K562 (cell line): ENCODE results near the gene TLNRD1. TPM values are rescaled to one million over a fixed set of nuclear protein-coding genes. Genes with fewer than 3 reads are reported as not detected.

Experiments
- ATF3 ChIP-seq, 2 experiments: fragments of 450-650 bp in 1 of 2; sonication (generic) in 1 of 2; formaldehyde crosslinking in 1 of 2; IDR thresholded peaks in 1 of 2; conservative IDR thresholded peaks in 1 of 2; 2 replicates each; pipeline versions ENCODE4 v1.6.1 to v1.8.1; 2016 to 2023; ENCODE audit warnings: mild to moderate bottlenecking in 2 of 2, moderate library complexity in 2 of 2, inconsistent platforms in 1 of 2, missing genetic modification reagents in 1 of 2
- CREB3 ChIP-seq: fragments of 450-650 bp; conservative IDR thresholded peaks from 2 replicates; pipeline ENCODE4 v1.6.1; 2016; ENCODE audit warnings: missing genetic modification characterization, low read depth, mild to moderate bottlenecking, missing compliant biosample characterization, moderate library complexity
- E2F1 ChIP-seq: sonication (generic); formaldehyde crosslinking; IDR thresholded peaks from 2 replicates; pipeline ENCODE4 v1.8.1; 2023; ENCODE audit warnings: mild to moderate bottlenecking, missing genetic modification reagents, moderate library complexity
- FIP1L1 ChIP-seq: fragments of 200-400 bp; formaldehyde crosslinking; IDR thresholded peaks from 2 replicates; pipeline ENCODE4 v1.6.1; 2018; ENCODE audit warnings: mild to moderate bottlenecking, low read depth, low read length; ENCODE audit not compliant: poor library complexity, severe bottlenecking
- GTF2E2 ChIP-seq: fragments of 200-800 bp; sonication (Bioruptor generic); IDR thresholded peaks from 2 replicates; pipeline ENCODE4 v1.6.1; 2016; ENCODE audit warnings: missing genetic modification characterization, missing compliant biosample characterization
- HES1 ChIP-seq: fragments of 450-650 bp; IDR thresholded peaks from 2 replicates; pipeline ENCODE4 v1.6.1; 2016; ENCODE audit warnings: low read depth, mild to moderate bottlenecking, moderate library complexity
- HIVEP1 ChIP-seq: fragments of 250-450 bp; sonication (Bioruptor Pico); IDR thresholded peaks from 2 replicates; pipeline ENCODE4 v1.4.0; 2020; ENCODE audit warnings: mild to moderate bottlenecking
- HLTF ChIP-seq: fragments of 450-650 bp; IDR thresholded peaks from 2 replicates; pipeline ENCODE4 v1.6.1; 2016
- HNRNPLL ChIP-seq: fragments of 200-400 bp; formaldehyde crosslinking; IDR thresholded peaks from 2 replicates; pipeline ENCODE4 v1.6.1; 2017; ENCODE audit warnings: low read length, low read depth, mild to moderate bottlenecking; ENCODE audit not compliant: poor library complexity, severe bottlenecking
- NCOA4 ChIP-seq: fragments of 450-650 bp; IDR thresholded peaks from 2 replicates; pipeline ENCODE4 v1.6.1; 2018; ENCODE audit warnings: mild to moderate bottlenecking; ENCODE audit not compliant: partially characterized antibody
- NFRKB ChIP-seq: fragments of 450-650 bp; IDR thresholded peaks from 2 replicates; pipeline ENCODE4 v1.6.1; 2016; ENCODE audit warnings: low read depth
- NUFIP1 ChIP-seq: fragments of 450-650 bp; IDR thresholded peaks from 2 replicates; pipeline ENCODE4 v1.6.1; 2018; ENCODE audit not compliant: partially characterized antibody
- PHF8 ChIP-seq: fragments of 200-600 bp; sonication (generic); IDR thresholded peaks from 2 replicates; pipeline ENCODE4 v1.6.1; 2012; ENCODE audit warnings: mixed run types, mild to moderate bottlenecking, inconsistent platforms, low read length, moderate library complexity, borderline replicate concordance
- POU5F1 ChIP-seq: fragments of 150-350 bp; IDR thresholded peaks from 2 replicates; pipeline ENCODE4 v1.6.1; 2014; ENCODE audit warnings: borderline replicate concordance, low read length, low read depth, mild to moderate bottlenecking; ENCODE audit not compliant: partially characterized antibody
- RBFOX2 ChIP-seq: fragments of 200-400 bp; formaldehyde crosslinking; IDR thresholded peaks from 2 replicates; pipeline ENCODE4 v1.6.1; 2017; ENCODE audit warnings: low read depth, mild to moderate bottlenecking, low read length, moderate library complexity
- RBM17 ChIP-seq: fragments of 200-400 bp; formaldehyde crosslinking; IDR thresholded peaks from 2 replicates; pipeline ENCODE4 v1.6.1; 2017; ENCODE audit warnings: low read depth, mild to moderate bottlenecking, low read length, borderline replicate concordance
- RBM39 ChIP-seq: fragments of 200-400 bp; formaldehyde crosslinking; optimal IDR thresholded peaks from 2 replicates; pipeline ENCODE3; 2018; ENCODE audit warnings: low read depth, low read length
- RNF2 ChIP-seq: sonication (generic); IDR thresholded peaks from 2 replicates; pipeline ENCODE4 v1.6.1; 2016
- SUPT5H ChIP-seq: fragments of 450-650 bp; IDR thresholded peaks from 2 replicates; pipeline ENCODE4 v1.6.1; 2016
- ZFX ChIP-seq: sonication (generic); formaldehyde crosslinking; IDR thresholded peaks from 2 replicates; pipeline ENCODE4 v1.8.0; 2022; ENCODE audit warnings: mild to moderate bottlenecking, missing genetic modification reagents, moderate library complexity
- ZNF311 ChIP-seq: fragments of 250-450 bp; sonication (Bioruptor Pico); IDR thresholded peaks from 2 replicates; pipeline ENCODE4 v1.4.0; 2020; ENCODE audit warnings: mild to moderate bottlenecking, moderate library complexity
- polyA plus RNA-seq, 8 experiments: library from polyadenylated mRNA; depleted of rRNA in 4 of 8; stranded (reverse) in 5 of 8; unstranded in 3 of 8; fragments of >200 nt; fragmentation: Nextera tagmentation in 2 of 8; fragmentation: Illumina TruSeq in 1 of 8; extraction: Ambion mirVana in 2 of 8; extraction: Trizol in 1 of 8; gene quantifications; 2 replicates each; pipeline versions ENCODE4 v1.2.1 to v1.2.3, GENCODE V29; 2011 to 2014; ENCODE audit warnings: inconsistent platforms in 1 of 8, missing spikeins in 1 of 8
- total RNA-seq, 7 experiments: library from RNA; depleted of rRNA in 6 of 7; stranded (reverse); fragments of >200 nt in 6 of 7; fragmentation: Illumina TruSeq in 2 of 7; extraction: Trizol in 2 of 7; gene quantifications; 2 replicates each; pipeline versions ENCODE4 v1.2.1 to v1.2.3, GENCODE V29; 2011 to 2021; ENCODE audit warnings: low replicate concordance in 1 of 7
- TF ChIP-seq, protein P1 (sequence below): fragments of 450-650 bp; formaldehyde crosslinking; IDR thresholded peaks from 2 replicates; pipeline ENCODE4 v1.4.0; 2020; ENCODE audit warnings: mild to moderate bottlenecking, moderate library complexity

TLNRD1 gene
- total and polyA plus RNA-seq, 9 of the 15 experiments (the other 6 are each of a cell fraction or from before 2014, with no cell fraction given) = 1.1 to 33.1 (median 5.7) TPM

DNA sequence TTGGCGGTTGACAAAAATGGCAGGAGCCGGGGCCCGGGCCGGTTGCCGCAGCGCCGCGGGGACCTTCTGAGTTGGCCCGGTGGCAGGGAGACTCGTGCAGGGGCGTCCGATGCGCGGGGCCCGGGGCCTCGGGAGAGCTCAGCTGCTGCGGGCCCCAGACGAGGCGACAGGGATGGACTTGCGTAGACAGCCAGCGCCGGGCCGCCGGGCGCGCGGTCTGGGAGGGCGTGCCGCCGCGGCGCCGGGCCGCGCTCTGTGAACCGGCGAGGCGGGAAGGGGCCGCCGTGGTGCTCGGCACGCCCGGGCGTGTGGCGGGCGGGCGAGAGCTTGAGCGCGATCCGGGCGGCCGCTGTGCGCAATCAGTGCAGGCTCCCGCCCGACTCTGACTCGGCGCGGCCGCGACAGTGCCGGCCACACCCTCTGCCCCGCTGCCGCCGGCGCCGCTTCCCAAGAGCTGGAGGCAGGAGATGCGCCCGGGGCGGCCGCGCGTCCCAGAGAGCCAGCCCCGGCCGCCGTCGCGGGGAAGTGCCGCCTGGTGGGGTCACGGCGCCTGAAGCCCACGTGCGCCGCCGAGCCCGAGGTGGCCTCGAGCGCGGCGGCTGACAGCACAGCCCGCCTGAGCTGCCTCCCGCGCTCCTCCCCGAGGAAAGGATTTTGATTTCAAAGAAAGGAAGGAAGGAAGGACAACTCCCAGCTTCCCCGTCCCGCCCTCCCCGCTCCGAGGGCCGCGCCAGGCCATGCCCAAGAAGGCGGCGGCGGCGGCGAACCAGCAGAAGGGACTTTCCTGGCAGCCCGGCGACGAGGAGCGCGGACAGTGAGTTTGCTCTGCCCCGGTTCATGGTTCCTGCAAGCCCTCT lies 657 bp downstream of the TLNRD1 start (continued):
- no peak for TF ChIP-seq ATF3 (IDR thresholded peaks at IDR 0.05)
- TF ChIP-seq ATF3 (CRISPR knock-in tag; conservative IDR thresholded peaks at IDR 0.05) = no peak
- TF ChIP-seq SUPT5H = no peak
- TF ChIP-seq NFRKB = no peak
- no peak for TF ChIP-seq ZNF311 (CRISPR knock-in tag)
- TF ChIP-seq HES1 = no peak
- TF ChIP-seq HIVEP1 (CRISPR knock-in tag) = no peak
- no peak for TF ChIP-seq CREB3 (tag)
- TF ChIP-seq PHF8 = peak; percentile 2; the same call in 1 of the 2 replicates
- no peak for TF ChIP-seq RBM39
- TF ChIP-seq RBM17 = no peak
- peak; percentile 72 for TF ChIP-seq RBFOX2
- peak; percentile 13 for TF ChIP-seq ZFX (CRISPR knock-in tag)
- TF ChIP-seq POU5F1 = no peak
- TF ChIP-seq, protein P1, sequence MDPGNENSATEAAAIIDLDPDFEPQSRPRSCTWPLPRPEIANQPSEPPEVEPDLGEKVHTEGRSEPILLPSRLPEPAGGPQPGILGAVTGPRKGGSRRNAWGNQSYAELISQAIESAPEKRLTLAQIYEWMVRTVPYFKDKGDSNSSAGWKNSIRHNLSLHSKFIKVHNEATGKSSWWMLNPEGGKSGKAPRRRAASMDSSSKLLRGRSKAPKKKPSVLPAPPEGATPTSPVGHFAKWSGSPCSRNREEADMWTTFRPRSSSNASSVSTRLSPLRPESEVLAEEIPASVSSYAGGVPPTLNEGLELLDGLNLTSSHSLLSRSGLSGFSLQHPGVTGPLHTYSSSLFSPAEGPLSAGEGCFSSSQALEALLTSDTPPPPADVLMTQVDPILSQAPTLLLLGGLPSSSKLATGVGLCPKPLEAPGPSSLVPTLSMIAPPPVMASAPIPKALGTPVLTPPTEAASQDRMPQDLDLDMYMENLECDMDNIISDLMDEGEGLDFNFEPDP (CRISPR knock-in tag) = no peak
- no peak for TF ChIP-seq E2F1
- no peak for TF ChIP-seq RNF2
- no peak for TF ChIP-seq NCOA4
- TF ChIP-seq HLTF = no peak
- 0 out of 2 replicates have a peak, but pooled peaks have one; percentile 7 for TF ChIP-seq GTF2E2 (tag)
- TF ChIP-seq NUFIP1 = no peak
- peak; percentile 78 for TF ChIP-seq HNRNPLL
- peak; percentile 61 for TF ChIP-seq FIP1L1
